H1 (cell line): ENCODE results near the gene PLEK2.

Experiments
- CTCF ChIP-seq, 3 experiments: IDR thresholded peaks; 1 replicate in 2 of 3; 2 replicates in 1 of 3; pipeline versions ENCODE4 v1.5.1 to v1.6.1; 2011; ENCODE audit warnings: low read length in 3 of 3, mild to moderate bottlenecking in 3 of 3, inconsistent platforms in 2 of 3, low read depth in 1 of 3, moderate library complexity in 1 of 3; ENCODE audit not compliant: insufficient read depth in 1 of 3; ENCODE audit errors: control extremely low read depth in 1 of 3
- JUND ChIP-seq: IDR thresholded peaks from 2 replicates; pipeline ENCODE4 v1.6.1; 2011; ENCODE audit warnings: mild to moderate bottlenecking, improper control_type of control experiment, low read length
- YY1 ChIP-seq: IDR thresholded peaks from 2 replicates; pipeline ENCODE4 v1.6.1; 2011; ENCODE audit warnings: low read depth, mild to moderate bottlenecking, low read length

GRCh38 chr14:67421356-67422224 lies 9.6 kb upstream of the PLEK2 start:
- TF ChIP-seq CTCF (IDR thresholded peaks at IDR 0.05; ENCODE audit: control extremely low read depth in 1 of 3, insufficient read depth in 1 of 3, low read depth in 1 of 3, low read length in 3 of 3) (no peak), YY1 (no peak), JUND (no peak)
